H9 (cell line): ENCODE results near the gene OSM. TPM values are rescaled to one million over a fixed set of nuclear protein-coding genes. Genes with fewer than 3 reads are reported as not detected.

Source experiments
- DNase-seq: peaks from one replicate; pipeline ENCODE4 v3.0.0-alpha.2; 2017
- H2AFZ ChIP-seq: one replicate; pipeline ENCODE4 v1.6.1; 2013; ENCODE audit warnings: mild to moderate bottlenecking, low read length, control low read depth, moderate library complexity
- H2AK5ac ChIP-seq: 2 replicates; pipeline ENCODE4 v1.6.1; 2013; ENCODE audit warnings: low read length, control low read depth, mixed read lengths; ENCODE audit not compliant: insufficient read length
- H2BK120ac ChIP-seq: one replicate; pipeline ENCODE4 v1.6.1; 2013; ENCODE audit warnings: low read depth, mild to moderate bottlenecking, low read length, control low read depth, inconsistent platforms; ENCODE audit not compliant: poor library complexity, severe bottlenecking
- H2BK12ac ChIP-seq: 2 replicates; pipeline ENCODE4 v1.6.1; 2013; ENCODE audit warnings: low read length, control low read depth, mixed read lengths, low read depth; ENCODE audit not compliant: insufficient read length
- H2BK15ac ChIP-seq: 2 replicates; pipeline ENCODE4 v1.6.1; 2013; ENCODE audit warnings: low read depth, low read length, control low read depth
- H2BK20ac ChIP-seq: one replicate; pipeline ENCODE4 v1.6.1; 2013; ENCODE audit warnings: low read depth, mild to moderate bottlenecking, low read length, control low read depth, inconsistent platforms; ENCODE audit not compliant: poor library complexity, severe bottlenecking
- H2BK5ac ChIP-seq: 2 replicates; pipeline ENCODE4 v1.6.1; 2013; ENCODE audit warnings: low read length, control low read depth, mixed read lengths; ENCODE audit not compliant: insufficient read length
- H3K14ac ChIP-seq: 2 replicates; pipeline ENCODE4 v1.6.1; 2013; ENCODE audit warnings: low read length, control low read depth; ENCODE audit not compliant: insufficient read depth
- H3K18ac ChIP-seq: 2 replicates; pipeline ENCODE4 v1.6.1; 2013; ENCODE audit warnings: low read depth, mild to moderate bottlenecking, mixed read lengths, low read length, control low read depth; ENCODE audit not compliant: insufficient read length
- H3K23ac ChIP-seq: 2 replicates; pipeline ENCODE4 v1.6.1; 2013; ENCODE audit warnings: low read length, control low read depth, mixed read lengths, low read depth; ENCODE audit not compliant: insufficient read length
- H3K23me2 ChIP-seq: 2 replicates; pipeline ENCODE4 v1.6.1; 2013; ENCODE audit warnings: low read depth, mild to moderate bottlenecking, mixed read lengths, low read length, control low read depth; ENCODE audit not compliant: insufficient read length, poor library complexity, severe bottlenecking
- H3K27ac ChIP-seq: 2 replicates; pipeline ENCODE4 v1.5.1; 2013; ENCODE audit warnings: low read length, control low read depth, mixed read lengths, low read depth; ENCODE audit not compliant: insufficient read length
- H3K27me3 ChIP-seq: 2 replicates; pipeline ENCODE4 v1.6.1; 2013; ENCODE audit warnings: low read length, control low read depth, inconsistent platforms; ENCODE audit not compliant: insufficient read depth
- H3K4ac ChIP-seq: 2 replicates; pipeline ENCODE4 v1.6.1; 2013; ENCODE audit warnings: low read depth, mild to moderate bottlenecking, control low read depth, inconsistent platforms, low read length, moderate library complexity
- H3K4me1 ChIP-seq: 2 replicates; pipeline ENCODE4 v1.6.1; 2013; ENCODE audit warnings: low read length, control low read depth, inconsistent platforms; ENCODE audit not compliant: insufficient read depth
- H3K4me2 ChIP-seq: 2 replicates; pipeline ENCODE4 v1.6.1; 2013; ENCODE audit warnings: low read length, control low read depth, mixed read lengths; ENCODE audit not compliant: insufficient read length, insufficient read depth
- H3K56ac ChIP-seq: 2 replicates; pipeline ENCODE4 v1.6.1; 2013; ENCODE audit warnings: low read depth, mild to moderate bottlenecking, mixed read lengths, low read length, control low read depth; ENCODE audit not compliant: insufficient read length
- H3K79me1 ChIP-seq: 2 replicates; pipeline ENCODE4 v1.6.1; 2013; ENCODE audit warnings: low read depth, mild to moderate bottlenecking, moderate library complexity, low read length, control low read depth, inconsistent platforms; ENCODE audit not compliant: insufficient read depth, poor library complexity, severe bottlenecking
- H3K79me2 ChIP-seq: 2 replicates; pipeline ENCODE4 v1.6.1; 2013; ENCODE audit warnings: low read length, control low read depth, inconsistent platforms; ENCODE audit not compliant: insufficient read depth
- H3K9ac ChIP-seq: 2 replicates; pipeline ENCODE4 v1.6.1; 2013; ENCODE audit warnings: low read length, control low read depth, mixed read lengths; ENCODE audit not compliant: insufficient read length; ENCODE audit errors: extremely low read depth
- H3K9me3 ChIP-seq: one replicate; pipeline ENCODE4 v1.6.1; 2013; ENCODE audit warnings: low read depth, low read length, inconsistent platforms; ENCODE audit not compliant: control insufficient read depth
- H3T11ph ChIP-seq: one replicate; pipeline ENCODE4 v1.6.1; 2013; ENCODE audit warnings: mild to moderate bottlenecking, low read length, control low read depth, inconsistent platforms
- H4K20me1 ChIP-seq: one replicate; pipeline ENCODE4 v1.6.1; 2013; ENCODE audit not compliant: control insufficient read depth, insufficient read length, insufficient read depth
- H4K5ac ChIP-seq: 2 replicates; pipeline ENCODE4 v1.6.1; 2013; ENCODE audit warnings: low read depth, mild to moderate bottlenecking, mixed read lengths, low read length, control low read depth; ENCODE audit not compliant: insufficient read length
- H4K8ac ChIP-seq: replicated peaks from 2 replicates; pipeline ENCODE4 v1.6.1; 2013; ENCODE audit warnings: low read length, control low read depth, mixed read lengths, low read depth; ENCODE audit not compliant: insufficient read length
- H4K91ac ChIP-seq: 2 replicates; pipeline ENCODE4 v1.6.1; 2013; ENCODE audit warnings: low read depth, mild to moderate bottlenecking, moderate library complexity, mixed read lengths, low read length, control low read depth; ENCODE audit not compliant: insufficient read length
- H3K27ac Mint-ChIP-seq, 3 experiments: 2 replicates in 2 of 3; 3 replicates in 1 of 3; pipeline ENCODE4 v1.8.0; 2020 to 2021; ENCODE audit warnings: mixed read lengths in 3 of 3, mild to moderate bottlenecking in 1 of 3, moderate library complexity in 1 of 3
- H3K27me3 Mint-ChIP-seq: 2 replicates; pipeline ENCODE4 v1.8.0; 2021; ENCODE audit warnings: low read depth, mild to moderate bottlenecking, moderate library complexity, mixed read lengths
- H3K36me3 Mint-ChIP-seq, 3 experiments: 2 replicates in 2 of 3; 3 replicates in 1 of 3; pipeline ENCODE4 v1.8.0; 2020 to 2021; ENCODE audit warnings: low read depth in 3 of 3, mixed read lengths in 3 of 3; ENCODE audit not compliant: insufficient read depth in 1 of 3
- H3K4me1 Mint-ChIP-seq, 2 experiments: 2 replicates each; pipeline ENCODE4 v1.8.0; 2020; ENCODE audit warnings: mixed read lengths in 2 of 2
- H3K4me3 Mint-ChIP-seq, 2 experiments: 2 replicates in 1 of 2; 3 replicates in 1 of 2; pipeline ENCODE4 v1.8.0; 2020 to 2021; ENCODE audit warnings: mild to moderate bottlenecking in 2 of 2, mixed read lengths in 2 of 2, moderate library complexity in 1 of 2
- H3K9me3 Mint-ChIP-seq, 2 experiments: 2 replicates in 1 of 2; 3 replicates in 1 of 2; pipeline ENCODE4 v1.8.0; 2020; ENCODE audit warnings: mild to moderate bottlenecking in 2 of 2, mixed read lengths in 2 of 2, moderate library complexity in 1 of 2
- WGBS: extraction: QIAGEN DNeasy Blood & Tissue Kit; methylation state at CpG from one replicate; pipeline ENCODE4 v1.1.7; 2013; ENCODE audit warnings: missing lambda C conversion rate, low lambda C conversion rate, mixed read lengths; ENCODE audit not compliant: insufficient read length; ENCODE audit errors: extremely low coverage; 5-methylcytosine and 5-hydroxymethylcytosine counted together
- total RNA-seq: library from RNA; stranded (reverse); gene quantifications from 2 replicates; pipeline ENCODE4 v1.2.1, GENCODE V29; 2021
- TF ChIP-seq, protein P1 (sequence below): fragments of 200-600 bp; sonication (generic); conservative IDR thresholded peaks from 3 replicates; pipeline ENCODE4 v1.8.0; 2021; ENCODE audit warnings: antibody characterized with exemption, mild to moderate bottlenecking

Gene OSM
- total RNA-seq, 1 experiment from 2014 or later, result not detected

DNA sequence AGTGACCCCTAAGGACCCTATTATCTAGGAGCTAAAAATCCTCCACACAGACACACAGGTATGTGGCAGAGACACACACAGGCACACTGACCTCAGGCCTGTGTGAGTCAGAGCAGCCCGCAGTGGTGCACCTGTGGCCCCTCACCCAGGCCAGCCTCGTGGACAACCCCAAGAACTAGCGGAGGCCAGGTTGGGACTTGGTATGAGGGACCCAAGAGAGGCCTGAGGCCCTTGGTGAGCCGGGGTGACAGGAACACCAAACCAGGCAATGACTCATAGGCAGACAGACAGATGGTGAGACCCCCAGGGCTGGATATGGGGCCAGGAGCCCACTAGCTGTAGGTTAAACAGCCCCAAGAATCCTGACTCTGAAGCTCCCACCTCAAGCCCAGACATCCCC is 16.7 kb upstream of the OSM start:
- Histone ChIP-seq H2AFZ (no peak overlapping the region), H3K23me2 (no peaks in the 10 kb centered on the region), H3K56ac (no peak overlapping the region), H2BK120ac (no peak overlapping the region), H2AK5ac (no peak overlapping the region), H3T11ph (no peak overlapping the region), H3K18ac (no peak overlapping the region), H3K4me2 (no peak overlapping the region), H3K9ac (no peak overlapping the region), H2BK20ac (no peak overlapping the region), H3K27me3 (no peaks in the 10 kb centered on the region), H3K79me1 (no peaks in the 10 kb centered on the region), H2BK5ac (no peak overlapping the region), H3K4ac (no peak overlapping the region), H4K8ac (no peak overlapping the region), H3K9me3 (no peaks in the 10 kb centered on the region), H3K4me1 (no peaks in the 10 kb centered on the region; the same call in 1 of the 2 replicates), H2BK15ac (no peak overlapping the region), H4K5ac (no peak overlapping the region), H4K20me1 (no peaks in the 10 kb centered on the region), H3K27ac (no peak overlapping the region), H2BK12ac (no peak overlapping the region), H3K23ac (no peak overlapping the region), H3K79me2 (no peaks in the 10 kb centered on the region), H4K91ac (no peak overlapping the region), H3K14ac (no peak overlapping the region)
- TF ChIP-seq, protein P1, sequence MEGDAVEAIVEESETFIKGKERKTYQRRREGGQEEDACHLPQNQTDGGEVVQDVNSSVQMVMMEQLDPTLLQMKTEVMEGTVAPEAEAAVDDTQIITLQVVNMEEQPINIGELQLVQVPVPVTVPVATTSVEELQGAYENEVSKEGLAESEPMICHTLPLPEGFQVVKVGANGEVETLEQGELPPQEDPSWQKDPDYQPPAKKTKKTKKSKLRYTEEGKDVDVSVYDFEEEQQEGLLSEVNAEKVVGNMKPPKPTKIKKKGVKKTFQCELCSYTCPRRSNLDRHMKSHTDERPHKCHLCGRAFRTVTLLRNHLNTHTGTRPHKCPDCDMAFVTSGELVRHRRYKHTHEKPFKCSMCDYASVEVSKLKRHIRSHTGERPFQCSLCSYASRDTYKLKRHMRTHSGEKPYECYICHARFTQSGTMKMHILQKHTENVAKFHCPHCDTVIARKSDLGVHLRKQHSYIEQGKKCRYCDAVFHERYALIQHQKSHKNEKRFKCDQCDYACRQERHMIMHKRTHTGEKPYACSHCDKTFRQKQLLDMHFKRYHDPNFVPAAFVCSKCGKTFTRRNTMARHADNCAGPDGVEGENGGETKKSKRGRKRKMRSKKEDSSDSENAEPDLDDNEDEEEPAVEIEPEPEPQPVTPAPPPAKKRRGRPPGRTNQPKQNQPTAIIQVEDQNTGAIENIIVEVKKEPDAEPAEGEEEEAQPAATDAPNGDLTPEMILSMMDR, result no peak
- H3K36me3 Mint-ChIP-seq, result peaks cover 0 to 2% (median 0%) of the 10 kb centered on the region in 3 experiments; a peak in 1 of 7 replicates
- no peaks in the 10 kb centered on the region for H3K27me3 Mint-ChIP-seq
- no peak for DNase-seq
- peak overlapping the region in 1 of 3 experiments; percentile 46; a peak in 1 of 7 replicates for H3K27ac Mint-ChIP-seq
- H3K4me1 Mint-ChIP-seq, result peaks cover 3 to 5% of the 10 kb centered on the region in 2 experiments
- no CpG with 5 or more reads among the region's 4 CpGs for WGBS
- no peaks in the 10 kb centered on the region for H3K9me3 Mint-ChIP-seq
- no peak overlapping the region for H3K4me3 Mint-ChIP-seq
